Fibroblast of lung (primary cell): ENCODE results near the gene SLC28A3. TPM values are rescaled to one million over a fixed set of nuclear protein-coding genes. Genes with fewer than 3 reads are reported as not detected.

Experiments
- DNase-seq, 2 donors: peaks; one replicate each; pipeline versions ENCODE4 v3.0.0 to v3.0.0-alpha.2; 2010; ENCODE audit warnings: low read depth in 2 of 2
- H2AFZ ChIP-seq: 2 replicates; pipeline ENCODE4 v1.5.1; 2012; ENCODE audit warnings: low read length, control low read depth, inconsistent platforms
- H3K27ac ChIP-seq: 2 replicates; pipeline ENCODE4 v1.5.1; 2011; ENCODE audit warnings: low read length, control low read depth; ENCODE audit not compliant: insufficient read depth
- H3K27me3 ChIP-seq: 2 replicates; pipeline ENCODE4 v1.5.1; 2011; ENCODE audit warnings: mild to moderate bottlenecking, low read length; ENCODE audit not compliant: control insufficient read depth, insufficient read depth
- H3K36me3 ChIP-seq: 2 replicates; pipeline ENCODE4 v1.5.1; 2011; ENCODE audit warnings: low read length; ENCODE audit not compliant: control insufficient read depth, insufficient read depth
- H3K4me1 ChIP-seq: 2 replicates; pipeline ENCODE4 v1.5.1; 2011; ENCODE audit warnings: low read length; ENCODE audit not compliant: control insufficient read depth, insufficient read depth; ENCODE audit errors: extremely low read depth
- H3K4me2 ChIP-seq: 2 replicates; pipeline ENCODE4 v1.5.1; 2011; ENCODE audit warnings: low read length, control low read depth; ENCODE audit not compliant: insufficient read depth; ENCODE audit errors: extremely low read depth
- H3K4me3 ChIP-seq, 4 experiments: fragments of 200-600 bp in 1 of 4; sonication (generic) in 1 of 4; replicated peaks in 1 of 4; 2 replicates each; pipeline ENCODE4 v1.5.1; 2011 to 2016; ENCODE audit warnings: low read length in 4 of 4, low read depth in 3 of 4, mild to moderate bottlenecking in 3 of 4, control low read depth in 2 of 4, inconsistent platforms in 1 of 4, mixed read lengths in 1 of 4; ENCODE audit not compliant: insufficient read depth in 1 of 4; ENCODE audit errors: control extremely low read depth in 1 of 4
- H3K79me2 ChIP-seq: 2 replicates; pipeline ENCODE4 v1.5.1; 2012; ENCODE audit warnings: mild to moderate bottlenecking, low read length, inconsistent platforms; ENCODE audit not compliant: control insufficient read depth, insufficient read depth
- H3K9ac ChIP-seq: 2 replicates; pipeline ENCODE4 v1.5.1; 2011; ENCODE audit warnings: mild to moderate bottlenecking, low read length, control low read depth; ENCODE audit not compliant: insufficient read depth
- H3K9me3 ChIP-seq: 2 replicates; pipeline ENCODE4 v1.5.1; 2012; ENCODE audit warnings: low read depth, low read length; ENCODE audit not compliant: control insufficient read depth, insufficient read depth
- H4K20me1 ChIP-seq: 2 replicates; pipeline ENCODE4 v1.5.1; 2011; ENCODE audit warnings: low read length; ENCODE audit not compliant: control insufficient read depth, insufficient read depth; ENCODE audit errors: extremely low read depth
- CTCF ChIP-seq, 2 donors: IDR thresholded peaks in 1 of 2; conservative IDR thresholded peaks in 1 of 2; 1 replicate in 1 of 2; 2 replicates in 1 of 2; pipeline ENCODE4 v1.5.1; 2011 to 2012; ENCODE audit warnings: low read length in 2 of 2, control low read depth in 1 of 2, inconsistent platforms in 1 of 2, low read depth in 1 of 2, mild to moderate bottlenecking in 1 of 2
- EZH2 ChIP-seq: IDR thresholded peaks from 2 replicates; pipeline ENCODE4 v1.5.1; 2012; ENCODE audit warnings: low read length, control low read depth, mild to moderate bottlenecking; ENCODE audit errors: missing control alignments
- polyA plus RNA-seq, 2 donors: library from polyadenylated mRNA; depleted of rRNA in 1 of 2; stranded (reverse) in 1 of 2; unstranded in 1 of 2; fragments of >200 nt; gene quantifications; 2 replicates each; pipeline ENCODE4 v1.2.1, GENCODE V29; 2011 to 2012; ENCODE audit warnings: missing spikeins in 1 of 2
- total RNA-seq: library from RNA; depleted of rRNA; stranded (reverse); fragments of >200 nt; gene quantifications from 2 replicates; pipeline ENCODE4 v1.2.1, GENCODE V29; 2014

Gene SLC28A3
- total and polyA plus RNA-seq, 2 donors (not counting 1 experiment from before 2014, with no cell fraction given): 0.17 to 0.75 TPM

- H3K27me3 ChIP-seq: no peaks in the 10 kb centered on the region
- no peak overlapping the region for H3K4me3 ChIP-seq
- no peaks in the 10 kb centered on the region for H3K79me2 ChIP-seq
- H3K9ac ChIP-seq: no peak overlapping the region
- no peak overlapping the region for H3K4me2 ChIP-seq
- H3K4me1 ChIP-seq: no peaks in the 10 kb centered on the region
- no peak overlapping the region for H2AFZ ChIP-seq
- no peak for DNase-seq
- no peaks in the 10 kb centered on the region for H4K20me1 ChIP-seq
- TF ChIP-seq CTCF (conservative IDR thresholded peaks at IDR 0.05 in 1 of 2, IDR thresholded peaks at IDR 0.05 in 1 of 2; ENCODE audit: low read depth in 1 of 2, low read length in 2 of 2) (no peak), EZH2 (no peak)
- no peaks in the 10 kb centered on the region for H3K9me3 ChIP-seq
- no peak overlapping the region for H3K27ac ChIP-seq
- H3K36me3 ChIP-seq: no peaks in the 10 kb centered on the region
Observed at GRCh38 chr9:84386753-84387152, 46.2 kb upstream of the SLC28A3 start.

GRCh38 chr9:84385386-84386040 lies 45.0 kb upstream of the SLC28A3 start:
- Histone ChIP-seq H3K4me2 (no peak overlapping the region), H2AFZ (no peak overlapping the region), H3K27me3 (no peaks in the 10 kb centered on the region), H3K9ac (no peak overlapping the region), H3K36me3 (no peaks in the 10 kb centered on the region), H3K79me2 (no peaks in the 10 kb centered on the region), H3K27ac (no peak overlapping the region), H3K4me3 (no peak overlapping the region), H3K9me3 (no peaks in the 10 kb centered on the region), H4K20me1 (no peaks in the 10 kb centered on the region), H3K4me1 (no peaks in the 10 kb centered on the region)
- no peak for TF ChIP-seq CTCF (conservative IDR thresholded peaks at IDR 0.05 in 1 of 2, IDR thresholded peaks at IDR 0.05 in 1 of 2; ENCODE audit: low read depth in 1 of 2, low read length in 2 of 2)
- no peak for TF ChIP-seq EZH2
- DNase-seq: no peak

- Histone ChIP-seq H3K27me3 (no peaks in the 10 kb centered on the region), H3K4me1 (no peaks in the 10 kb centered on the region), H4K20me1 (no peaks in the 10 kb centered on the region), H3K79me2 (no peaks in the 10 kb centered on the region), H3K9me3 (no peaks in the 10 kb centered on the region), H3K36me3 (no peaks in the 10 kb centered on the region), H3K4me2 (no peak overlapping the region), H3K27ac (no peak overlapping the region), H2AFZ (no peak overlapping the region), H3K9ac (no peak overlapping the region), H3K4me3 (no peak overlapping the region)
- DNase-seq: no peak
- TF ChIP-seq CTCF (conservative IDR thresholded peaks at IDR 0.05 in 1 of 2, IDR thresholded peaks at IDR 0.05 in 1 of 2; ENCODE audit: low read depth in 1 of 2, low read length in 2 of 2) (no peak), EZH2 (no peak)
Observed at GRCh38 chr9:84384617-84385016, 44.1 kb upstream of the SLC28A3 start.
